Thyroid gland (tissue), 4 donors: ENCODE measurements around the gene ATF6.

ENCODE experiments used
- CTCF ChIP-seq, 6 experiments: fragments of 200-600 bp in 3 of 6; fragments of 450-650 bp in 3 of 6; sonication (generic) in 3 of 6; IDR thresholded peaks; one replicate each; pipeline ENCODE4 v1.5.1; 2016 to 2019; ENCODE audit warnings: antibody characterized with exemption in 6 of 6, mild to moderate bottlenecking in 2 of 6, inconsistent platforms in 1 of 6, moderate library complexity in 1 of 6
- POLR2A ChIP-seq, 2 donors: fragments of 450-650 bp; IDR thresholded peaks; one replicate each; pipeline ENCODE4 v1.6.1; 2017; ENCODE audit warnings: antibody characterized with exemption in 2 of 2, mild to moderate bottlenecking in 2 of 2, moderate library complexity in 1 of 2

DNA sequence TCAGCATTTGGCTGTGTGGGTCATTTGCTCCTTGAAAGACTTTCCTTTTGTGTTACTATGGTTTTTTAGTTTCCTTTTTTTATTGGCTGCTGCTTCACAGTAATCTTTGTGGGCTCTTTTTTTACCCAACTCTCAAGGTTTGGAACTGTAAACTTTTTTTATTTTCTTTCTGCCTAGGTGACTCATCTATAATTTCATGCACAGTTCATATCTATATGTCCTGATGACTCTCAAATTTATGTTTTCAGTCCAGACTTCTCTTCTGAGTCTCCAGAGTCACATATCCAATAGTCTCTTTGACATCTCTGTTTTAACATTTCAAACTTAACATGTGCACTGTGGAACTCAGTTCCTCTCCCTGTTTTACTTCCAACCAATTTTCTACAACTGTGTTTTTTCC is 83.4 kb downstream of the ATF6 start:
- TF ChIP-seq CTCF (IDR thresholded peaks at IDR 0.05), result no peak
- no peak for TF ChIP-seq POLR2A (IDR thresholded peaks at IDR 0.05)
